HT-29 (cell line): ENCODE results near the gene AUNIP. TPM values are rescaled to one million over a fixed set of nuclear protein-coding genes. Genes with fewer than 3 reads are reported as not detected.

Source experiments
- DNase-seq: peaks from one replicate; pipeline ENCODE4 v3.0.0-alpha.2; 2015; ENCODE audit warnings: low spot score
- total RNA-seq: library from RNA; depleted of rRNA; stranded (reverse); fragments of >200 nt; shearing (Covaris generic); gene quantifications from 2 replicates; pipeline ENCODE4 v1.2.3, GENCODE V29; 2014; rRNA removed

The AUNIP gene, protein sequence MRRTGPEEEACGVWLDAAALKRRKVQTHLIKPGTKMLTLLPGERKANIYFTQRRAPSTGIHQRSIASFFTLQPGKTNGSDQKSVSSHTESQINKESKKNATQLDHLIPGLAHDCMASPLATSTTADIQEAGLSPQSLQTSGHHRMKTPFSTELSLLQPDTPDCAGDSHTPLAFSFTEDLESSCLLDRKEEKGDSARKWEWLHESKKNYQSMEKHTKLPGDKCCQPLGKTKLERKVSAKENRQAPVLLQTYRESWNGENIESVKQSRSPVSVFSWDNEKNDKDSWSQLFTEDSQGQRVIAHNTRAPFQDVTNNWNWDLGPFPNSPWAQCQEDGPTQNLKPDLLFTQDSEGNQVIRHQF
- total RNA-seq, result 8.3 and 11.4 TPM in 2 replicates

- DNase-seq, result peak; percentile 90
Measured at GRCh38 chr1:25858906-25859789, at the start of gene AUNIP. TSS of gene AUNIP (minus strand) at chr1:25859457. CDS start at chr1:25859357, 100 bp downstream.

- no peak for DNase-seq
Measured at GRCh38 chr1:25909040-25909439, 49.8 kb upstream of the AUNIP start.

DNA sequence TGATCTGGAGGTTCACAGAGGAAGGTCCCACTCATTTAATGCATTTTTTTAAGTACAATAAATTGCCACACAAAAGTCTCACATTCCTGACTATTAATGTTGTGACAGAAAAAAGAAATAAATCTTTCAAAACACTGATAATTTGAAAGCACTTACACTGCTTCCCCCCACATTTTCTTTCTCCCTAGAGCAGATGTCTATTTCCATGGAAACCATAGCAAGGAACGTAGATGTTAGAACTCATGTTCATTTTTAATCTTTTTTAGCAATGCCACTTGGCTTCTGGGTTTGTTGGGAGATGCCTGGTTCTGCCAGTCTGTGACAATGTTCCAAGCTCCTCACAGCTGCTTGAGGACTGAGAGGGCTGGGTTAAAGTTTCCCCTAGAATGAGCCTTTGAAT lies 48.9 kb upstream of the AUNIP start:
- DNase-seq, result no peak

DNA sequence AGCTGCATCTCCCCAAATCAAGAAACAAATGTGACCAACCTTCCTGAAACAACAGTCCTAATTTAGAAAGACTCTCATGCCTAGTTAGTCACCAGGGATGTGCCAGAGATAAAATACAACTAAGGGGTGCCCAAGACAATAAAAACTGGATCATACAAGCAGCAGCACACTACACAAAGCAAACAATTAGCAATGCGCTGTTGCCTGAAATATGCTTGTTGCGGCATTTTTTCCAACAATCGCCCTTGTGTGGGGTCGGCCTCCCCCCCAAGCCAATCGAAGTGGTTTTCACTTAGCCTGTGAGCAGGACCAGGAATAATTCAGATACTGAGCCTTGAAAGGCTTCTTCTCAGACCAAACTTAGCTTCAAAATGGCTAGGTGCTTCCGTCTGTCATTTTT lies 48.3 kb upstream of the AUNIP start:
- DNase-seq, result no peak

DNA sequence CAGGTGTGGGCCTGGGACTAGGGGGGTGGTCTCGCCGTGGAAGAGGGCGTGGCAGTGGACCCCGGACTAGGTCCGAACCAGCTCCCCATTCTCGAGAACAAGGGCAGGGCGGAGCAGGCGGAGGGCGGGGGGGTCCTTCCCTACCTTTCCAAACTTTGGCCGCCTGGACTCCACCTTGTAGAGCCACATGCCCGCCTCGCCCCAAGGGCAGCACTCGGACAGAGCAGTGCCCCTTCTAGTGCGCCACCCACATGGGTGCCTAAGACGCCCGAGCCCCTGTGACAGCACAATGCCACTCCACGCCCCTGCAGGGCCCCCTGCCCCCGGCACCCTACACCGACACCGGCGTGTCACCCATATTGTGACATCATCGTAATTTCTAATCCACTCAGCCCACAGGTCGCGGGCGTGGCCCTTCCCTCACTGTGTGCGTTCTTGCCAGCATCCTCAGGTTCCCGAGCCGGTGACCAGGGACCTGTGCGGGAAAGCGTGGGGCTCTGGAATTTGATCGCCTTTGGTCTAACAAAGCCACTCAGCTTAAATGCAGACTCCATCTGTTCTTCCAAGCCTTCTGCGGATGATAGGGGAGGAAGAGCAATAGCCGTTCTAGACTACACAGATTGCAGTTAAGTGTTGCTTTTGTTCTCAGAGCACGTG lies 47.5 kb upstream of the AUNIP start:
- DNase-seq, result peak; percentile 26

DNA sequence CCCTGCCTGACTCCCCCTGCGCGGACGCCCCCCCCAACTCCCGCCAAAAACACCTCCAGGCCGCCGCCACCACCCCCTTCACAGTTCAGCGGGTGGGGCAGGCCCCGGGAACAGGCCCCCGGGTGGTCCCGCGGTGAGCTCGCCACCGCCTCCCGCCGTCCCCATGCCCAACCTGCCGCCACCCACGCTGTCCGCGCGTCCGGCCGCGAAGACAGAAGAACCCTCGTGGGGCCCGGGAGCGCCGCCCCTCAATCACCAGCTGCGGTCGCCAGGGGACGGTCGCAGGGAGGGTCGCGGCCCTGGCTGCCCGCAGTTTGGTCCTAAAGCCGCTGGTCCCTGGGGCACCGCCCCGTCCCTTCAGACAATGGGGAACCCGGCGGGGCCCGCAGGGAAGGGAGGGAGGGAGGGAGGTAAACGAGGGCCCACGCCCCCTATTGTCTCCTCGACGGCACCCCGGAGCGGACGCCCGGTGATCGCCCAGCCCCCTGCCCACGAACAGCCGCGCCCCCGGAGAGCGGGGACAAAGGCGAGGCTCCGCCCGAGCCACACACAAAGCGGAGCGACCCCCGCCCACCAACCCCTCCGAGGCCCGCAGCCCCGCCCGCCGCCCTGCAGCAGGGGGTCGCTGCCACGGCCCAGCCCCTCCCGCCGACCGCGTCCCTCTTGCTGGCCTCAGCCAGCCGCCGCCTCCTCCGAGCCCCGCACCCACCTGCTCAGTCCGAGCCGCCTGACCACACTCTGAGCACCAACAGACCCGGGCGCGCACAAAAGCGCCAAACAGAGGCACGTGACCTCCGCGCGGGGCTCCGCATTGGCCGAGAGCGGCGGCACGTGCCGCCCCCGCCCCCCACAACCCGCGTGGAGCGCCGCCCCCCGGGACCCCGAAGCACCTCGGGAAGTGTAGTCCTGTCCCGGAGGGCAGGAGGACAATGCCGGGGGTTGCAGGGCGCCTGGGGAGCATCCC lies 46.7 kb upstream of the AUNIP start, which contains the start of gene STMN1:
Gene STMN1, minus strand, starts transcription at position 740 of the 964 bp plus-strand sequence. CDS start 1,743 bp downstream, outside the sequence.
- peak; percentile 87 for DNase-seq

GRCh38 chr1:25904943-25905679 lies 45.9 kb upstream of the AUNIP start:
- peak; percentile 87 for DNase-seq

GRCh38 chr1:25903986-25904385 lies 44.7 kb upstream of the AUNIP start:
- no peak for DNase-seq

- no peak for DNase-seq
Measured at GRCh38 chr1:25902462-25902861, 43.2 kb upstream of the AUNIP start.

- DNase-seq, result no peak
Measured at GRCh38 chr1:25900219-25900618, 41.0 kb upstream of the AUNIP start.

GRCh38 chr1:25899792-25900191 lies 40.5 kb upstream of the AUNIP start:
- no peak for DNase-seq

DNA sequence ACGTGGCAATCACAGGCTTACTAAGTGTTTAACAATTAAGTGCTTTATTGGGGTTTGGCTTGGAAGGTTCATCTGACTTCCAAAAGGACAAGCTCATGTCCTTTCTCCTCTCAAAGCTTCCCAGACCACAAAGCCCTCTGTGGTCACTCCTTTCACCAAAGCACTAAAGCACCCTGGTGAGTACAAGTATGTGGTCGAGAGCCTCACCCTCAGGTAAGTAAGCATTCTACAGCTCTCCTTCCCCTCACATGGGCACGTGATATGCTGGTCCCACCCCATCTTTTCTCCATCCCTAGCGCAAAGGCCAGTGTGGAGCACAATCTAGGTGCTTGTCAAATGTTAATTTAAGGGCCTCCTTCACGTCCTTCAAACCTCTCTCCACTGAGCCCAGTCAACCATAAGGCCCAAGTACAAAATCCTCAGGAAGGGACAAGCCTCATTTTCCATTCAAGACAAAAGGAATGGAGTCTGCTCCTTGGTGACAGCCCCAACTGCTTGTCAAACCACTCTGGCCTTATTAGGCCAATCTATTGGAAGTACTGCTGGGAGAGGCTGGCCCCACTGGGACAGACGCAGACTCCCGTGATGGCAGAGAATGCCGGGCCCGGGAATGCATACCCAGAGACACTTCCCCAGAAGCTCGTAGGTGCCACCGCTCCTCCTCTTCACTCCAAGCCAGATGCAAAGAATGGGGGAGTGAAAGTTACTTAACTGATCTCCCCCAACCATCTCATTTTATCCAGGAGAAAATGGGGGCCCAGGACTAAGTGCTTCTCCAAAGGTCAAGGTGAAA lies 39.2 kb upstream of the AUNIP start:
- DNase-seq, result no peak

- no peak for DNase-seq
Measured at GRCh38 chr1:25897754-25898153, 38.5 kb upstream of the AUNIP start.

DNA sequence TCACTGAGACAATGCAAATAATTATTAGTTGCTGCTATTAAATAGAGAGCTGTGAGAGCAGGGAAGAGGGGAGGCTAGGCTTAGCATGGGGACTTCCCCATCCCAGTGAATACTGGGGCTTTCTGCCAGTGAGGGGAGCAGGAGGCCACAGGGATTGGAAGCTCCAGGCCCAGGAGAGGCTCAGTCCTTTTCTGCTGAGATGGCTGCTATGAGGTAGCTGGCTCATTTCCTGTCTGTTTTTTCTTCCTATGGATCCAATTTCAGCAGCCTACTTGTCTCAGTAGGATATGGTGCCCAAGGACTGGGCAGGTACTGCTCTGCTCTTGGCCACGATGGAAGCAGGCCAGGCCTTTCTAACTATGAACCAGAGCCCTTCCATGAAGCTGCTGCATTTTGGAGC lies 37.0 kb upstream of the AUNIP start:
- DNase-seq, result no peak

GRCh38 chr1:25895365-25895990 lies 36.2 kb upstream of the AUNIP start:
- DNase-seq, result peak; percentile 92

DNA sequence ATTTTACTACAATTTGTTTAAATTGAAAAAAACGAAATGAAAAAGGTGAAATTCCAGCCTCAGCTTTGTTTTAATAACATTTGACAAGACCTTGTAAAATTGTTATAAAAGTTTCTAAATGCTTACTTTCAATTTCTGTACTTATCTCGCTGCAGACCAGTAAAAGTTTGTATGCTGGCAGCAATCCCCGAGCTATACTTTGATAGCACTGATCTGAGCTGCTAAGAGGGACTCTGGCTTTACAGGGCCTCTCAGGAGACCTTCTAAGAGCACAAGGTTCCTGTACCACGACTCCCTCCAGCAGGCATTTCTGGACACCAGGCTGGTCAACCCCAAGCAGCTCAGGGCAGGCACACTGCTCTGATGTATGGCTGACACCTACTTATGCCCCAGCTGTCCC lies 33.9 kb upstream of the AUNIP start:
- DNase-seq, result no peak

DNA sequence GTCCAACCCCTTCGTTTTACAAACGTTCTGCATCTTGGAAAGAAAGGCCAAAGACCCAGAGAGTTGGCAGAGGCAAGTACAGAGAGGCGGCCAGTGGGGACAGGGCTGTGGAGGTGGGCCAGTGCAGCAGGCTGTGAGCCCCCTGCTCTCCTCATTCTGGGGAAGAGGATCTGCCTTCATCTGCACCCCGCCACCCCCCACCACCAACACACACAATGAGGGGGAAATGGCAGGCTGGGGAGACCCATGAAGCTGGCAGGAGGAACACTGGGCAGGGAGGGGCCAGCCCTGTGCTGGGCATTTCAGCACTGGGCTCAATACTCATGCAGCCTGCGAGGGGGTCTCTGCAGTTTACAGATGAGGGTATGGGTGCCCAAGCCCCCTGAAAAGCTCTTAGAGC lies 32.3 kb upstream of the AUNIP start:
- DNase-seq, result no peak

GRCh38 chr1:25890239-25891034 lies 31.2 kb upstream of the AUNIP start:
- peak; percentile 80 for DNase-seq
